Brain microvascular endothelial cell (primary cell): ENCODE results near the gene DHX29.

ENCODE experiments used
- DNase-seq: peaks from one replicate; pipeline ENCODE4 v3.0.0-alpha.2; 2020
- H3K27ac ChIP-seq: fragments of 250-450 bp; sonication (Bioruptor Pico); 2 replicates; pipeline ENCODE4 v1.5.1; 2020; ENCODE audit warnings: mild to moderate bottlenecking, moderate library complexity
- H3K27me3 ChIP-seq: fragments of 250-450 bp; sonication (Bioruptor Pico); replicated peaks from 2 replicates; pipeline ENCODE4 v1.5.1; 2020; ENCODE audit warnings: mild to moderate bottlenecking
- H3K36me3 ChIP-seq: fragments of 250-450 bp; sonication (Bioruptor Pico); replicated peaks from 2 replicates; pipeline ENCODE4 v1.5.1; 2020; ENCODE audit warnings: mild to moderate bottlenecking
- H3K4me3 ChIP-seq: 2 replicates; pipeline ENCODE4 v1.5.1; 2011; ENCODE audit warnings: low read depth, mild to moderate bottlenecking, control low read depth, low read length, moderate library complexity
- CTCF ChIP-seq: IDR thresholded peaks from 2 replicates; pipeline ENCODE4 v1.5.1; 2011; ENCODE audit warnings: low read depth, mild to moderate bottlenecking, moderate library complexity, low read length, control low read depth, inconsistent platforms; ENCODE audit errors: missing control alignments
- in situ Hi-C: cut with HindIII; loops from 2 replicates; pipeline ENCODE4 v1.10.0; 2017; ENCODE audit warnings: low sequenced_read_pairs, low pct_ligation_motif_present

DHX29 gene

GRCh38 chr5:55234121-55234700, 73.3 kb downstream of the DHX29 start:
- in situ Hi-C loops, result no loop called here
- Histone ChIP-seq H3K27ac (no peak overlapping the region), H3K36me3 (no peaks in the 10 kb centered on the region), H3K27me3 (peaks cover 40% of the 10 kb centered on the region), H3K4me3 (peak overlapping the region; percentile 53)
- no peak for TF ChIP-seq CTCF
- DNase-seq, result peak; percentile 6

- peak within 1 kb of the TSS; percentile 53 for H3K4me3 ChIP-seq
- DNase-seq, result peak; percentile 44
- H3K27me3 ChIP-seq, result peaks cover 50% of the 10 kb centered on the region
- in situ Hi-C loops, result no loop called here
- TF ChIP-seq CTCF, result no peak
- no peak within 1 kb of the TSS for H3K27ac ChIP-seq
- no peaks in the 10 kb centered on the region for H3K36me3 ChIP-seq
These were observed 74.2 kb downstream of the DHX29 start, which contains the start of gene CCNO for GRCh38 chr5:55232985-55233928. CCNO (minus strand) TSS chr5:55233608; CDS start chr5:55233523, 85 bp downstream.

GRCh38 chr5:55232271-55232984, 75.1 kb downstream of the DHX29 start:
- Histone ChIP-seq H3K27ac (no peak overlapping the region), H3K4me3 (peak overlapping the region; percentile 53), H3K27me3 (peaks cover 58% of the 10 kb centered on the region), H3K36me3 (no peaks in the 10 kb centered on the region)
- no peak for TF ChIP-seq CTCF
- no peak for DNase-seq
- in situ Hi-C loops, result no loop called here

GRCh38 chr5:55231919-55232270, 75.6 kb downstream of the DHX29 start:
- no peak for TF ChIP-seq CTCF
- Histone ChIP-seq H3K36me3 (no peaks in the 10 kb centered on the region), H3K27me3 (peaks cover 63% of the 10 kb centered on the region), H3K4me3 (peak overlapping the region; percentile 53), H3K27ac (no peak overlapping the region)
- no peak for DNase-seq
- in situ Hi-C loops, result no loop called here

GRCh38 chr5:55231029-55231918, 76.2 kb downstream of the DHX29 start:
- no peaks in the 10 kb centered on the region for H3K36me3 ChIP-seq
- DNase-seq, result no peak
- TF ChIP-seq CTCF, result peak; percentile 34
- H3K27me3 ChIP-seq, result peaks cover 69% of the 10 kb centered on the region
- H3K4me3 ChIP-seq, result peak overlapping the region; percentile 9
- in situ Hi-C loops, result no loop called here
- H3K27ac ChIP-seq, result no peak overlapping the region
